GM06990 (cell line): Measurements from ENCODE around the gene DBF4B.
"Not testable (repeated sequence)": the region's sequence is repeated elsewhere in the genome, so short reads cannot be mapped to it uniquely, and the experiment has no call there.

Source experiments
- DNase-seq: peaks from one replicate; pipeline ENCODE4 v3.0.0-alpha.2; 2011; ENCODE audit not compliant: insufficient read length; ENCODE audit errors: extremely low read depth
- H3K27me3 ChIP-seq: replicated peaks from 2 replicates; pipeline ENCODE4 v1.6.0; 2011; ENCODE audit warnings: low read length; ENCODE audit not compliant: control insufficient read depth, insufficient read depth
- H3K36me3 ChIP-seq: 2 replicates; pipeline ENCODE4 v1.5.1; 2011; ENCODE audit warnings: low read length; ENCODE audit not compliant: control insufficient read depth, insufficient read depth
- H3K4me3 ChIP-seq: replicated peaks from 2 replicates; pipeline ENCODE4 v1.5.1; 2011; ENCODE audit warnings: low read depth, mild to moderate bottlenecking, control low read depth, low read length
- TF ChIP-seq, protein P1 (sequence below): IDR thresholded peaks from 2 replicates; pipeline ENCODE4 v1.5.1; 2011; ENCODE audit warnings: low read length, control low read depth, mild to moderate bottlenecking, inconsistent platforms; ENCODE audit not compliant: insufficient read depth, poor library complexity, severe bottlenecking

Gene DBF4B

GRCh38 chr17:44688675-44689476 lies 19.6 kb upstream of the DBF4B start:
- H3K4me3 ChIP-seq, result peak overlapping the region; percentile 86
- no peaks in the 10 kb centered on the region for H3K27me3 ChIP-seq
- DNase-seq, result no peak
- TF ChIP-seq, protein P1, sequence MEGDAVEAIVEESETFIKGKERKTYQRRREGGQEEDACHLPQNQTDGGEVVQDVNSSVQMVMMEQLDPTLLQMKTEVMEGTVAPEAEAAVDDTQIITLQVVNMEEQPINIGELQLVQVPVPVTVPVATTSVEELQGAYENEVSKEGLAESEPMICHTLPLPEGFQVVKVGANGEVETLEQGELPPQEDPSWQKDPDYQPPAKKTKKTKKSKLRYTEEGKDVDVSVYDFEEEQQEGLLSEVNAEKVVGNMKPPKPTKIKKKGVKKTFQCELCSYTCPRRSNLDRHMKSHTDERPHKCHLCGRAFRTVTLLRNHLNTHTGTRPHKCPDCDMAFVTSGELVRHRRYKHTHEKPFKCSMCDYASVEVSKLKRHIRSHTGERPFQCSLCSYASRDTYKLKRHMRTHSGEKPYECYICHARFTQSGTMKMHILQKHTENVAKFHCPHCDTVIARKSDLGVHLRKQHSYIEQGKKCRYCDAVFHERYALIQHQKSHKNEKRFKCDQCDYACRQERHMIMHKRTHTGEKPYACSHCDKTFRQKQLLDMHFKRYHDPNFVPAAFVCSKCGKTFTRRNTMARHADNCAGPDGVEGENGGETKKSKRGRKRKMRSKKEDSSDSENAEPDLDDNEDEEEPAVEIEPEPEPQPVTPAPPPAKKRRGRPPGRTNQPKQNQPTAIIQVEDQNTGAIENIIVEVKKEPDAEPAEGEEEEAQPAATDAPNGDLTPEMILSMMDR, result no peak
- H3K36me3 ChIP-seq, result no peaks in the 10 kb centered on the region; the same call in 1 of the 2 replicates

DNA sequence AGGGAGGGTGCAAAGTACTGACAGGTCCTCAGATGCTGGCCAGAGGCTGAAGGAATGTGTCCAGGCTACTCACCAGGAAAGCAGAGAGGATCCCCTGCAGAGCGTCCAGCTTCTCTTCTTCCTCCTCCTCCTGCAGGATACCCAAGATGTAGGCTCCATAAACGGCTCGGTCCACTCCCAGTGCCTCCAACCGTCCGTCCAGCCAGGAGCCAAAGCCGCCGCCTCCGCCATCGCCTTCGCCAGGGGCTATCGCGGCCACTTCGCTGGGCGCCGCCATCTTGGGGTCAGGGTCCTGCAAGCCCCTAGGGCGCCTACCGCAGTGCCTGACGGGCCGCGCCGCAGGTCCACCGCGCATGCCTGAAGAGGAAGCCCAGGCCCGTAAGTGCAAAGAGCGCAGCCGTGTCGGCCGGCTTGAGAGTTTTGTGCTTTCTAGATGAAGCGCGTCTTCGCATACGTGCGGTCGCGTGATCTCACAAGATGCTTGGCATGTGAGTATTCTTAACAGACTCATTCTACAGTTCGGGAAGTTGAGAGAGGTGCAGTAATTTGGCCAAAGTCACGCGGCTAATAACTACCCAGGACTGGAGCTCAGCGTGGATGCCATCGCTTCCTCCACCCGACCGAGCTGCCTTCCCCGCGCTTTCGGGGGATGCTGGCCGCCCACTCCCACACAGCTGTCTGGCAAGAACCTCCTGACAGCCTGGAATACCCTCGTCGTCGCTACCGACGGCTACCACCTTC lies 18.8 kb upstream of the DBF4B start, which contains the start of gene CCDC43:
Gene CCDC43 (minus strand): TSS at position 300 of the 741 bp plus-strand sequence. CDS start 23 bp downstream, at position 277.
- TF ChIP-seq, protein P1, result no peak
- Histone ChIP-seq H3K36me3 (no peaks in the 10 kb centered on the region; the same call in 1 of the 2 replicates), H3K27me3 (no peaks in the 10 kb centered on the region), H3K4me3 (peak within 1 kb of the TSS; percentile 86)
- DNase-seq, result peak; percentile 94

DNA sequence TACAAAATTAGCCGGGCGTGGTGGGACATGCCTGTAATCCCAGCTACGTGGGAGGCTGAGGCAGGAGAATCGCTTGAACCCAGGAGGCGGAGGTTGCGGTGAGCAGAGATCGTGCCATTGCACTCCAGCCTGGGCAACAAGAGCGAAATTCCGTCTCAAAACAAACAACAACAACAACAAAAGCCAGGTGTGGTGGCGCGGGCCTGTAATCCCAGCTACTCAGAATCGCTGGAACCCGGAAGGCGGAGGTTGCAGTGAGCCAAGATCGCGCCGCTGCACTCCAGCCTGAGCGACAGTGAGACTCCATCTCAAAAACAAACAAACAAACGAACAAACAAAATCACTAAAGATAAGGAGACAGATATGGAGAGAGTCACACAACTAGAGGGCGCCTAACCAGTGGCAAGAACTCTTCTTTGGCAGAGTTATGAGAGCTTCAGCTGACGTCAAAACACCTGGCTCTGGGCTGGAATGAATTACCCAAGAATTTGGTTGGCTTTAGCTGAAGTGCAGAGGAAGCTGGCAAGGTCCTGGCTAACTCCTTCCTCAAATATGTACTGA lies 17.6 kb upstream of the DBF4B start:
- not testable (repeated sequence) for H3K36me3 ChIP-seq, DNase-seq, H3K4me3 ChIP-seq, H3K27me3 ChIP-seq
- TF ChIP-seq, protein P1, result peak; percentile 53

DNA sequence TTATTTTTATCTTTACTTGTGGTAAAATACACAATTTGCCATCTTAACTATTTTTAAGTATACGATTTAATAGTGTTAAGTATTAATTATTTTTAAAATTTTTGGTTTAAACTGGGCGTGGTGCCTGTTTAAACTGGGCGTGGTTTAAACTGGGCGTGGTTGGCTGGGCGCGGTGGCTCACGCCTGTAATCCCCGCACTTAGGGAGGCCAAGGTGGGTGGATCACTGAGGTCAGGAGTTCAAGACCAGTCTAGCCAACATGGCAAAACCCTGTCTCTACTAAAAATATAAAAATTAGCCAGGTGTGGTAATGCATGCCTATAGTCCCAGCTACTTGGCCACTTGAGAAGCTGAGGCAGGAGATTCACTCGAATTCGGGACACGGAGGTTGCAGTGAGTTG lies 14.9 kb upstream of the DBF4B start:
- no peak overlapping the region for H3K4me3 ChIP-seq
- no peak for DNase-seq
- no peaks in the 10 kb centered on the region for H3K36me3 ChIP-seq
- TF ChIP-seq, protein P1, result no peak
- H3K27me3 ChIP-seq, result no peaks in the 10 kb centered on the region

- H3K36me3 ChIP-seq, H3K27me3 ChIP-seq, DNase-seq, H3K4me3 ChIP-seq: not testable (repeated sequence)
Observed at GRCh38 chr17:44700288-44700687, 8.2 kb upstream of the DBF4B start.
